Measurements from ENCODE around the gene INKA2. TPM values are rescaled to one million over a fixed set of nuclear protein-coding genes. Genes with fewer than 3 reads are reported as not detected.

INKA2 gene
- total RNA-seq, 1 experiment from 2014 or later = 0.54 TPM

- in situ Hi-C loops (cut with HindIII; ENCODE audit: low pct_unique_long_range_greater_than_20kb, low sequenced_read_pairs) (no loop called here), intact Hi-C loops (cut with micrococcal nuclease; ENCODE audit: unreplicated experiment) (no loop called here)
- Histone ChIP-seq H3K27ac (ENCODE audit: low read length) (no peak overlapping the region), H3K4me3 (ENCODE audit: low read depth in 2 of 2, low read length in 2 of 2) (no peak overlapping the region), H3K9me3 (ENCODE audit: control insufficient read depth, insufficient read depth, low read depth, low read length) (no peaks in the 10 kb centered on the region), H3K36me3 (ENCODE audit: control insufficient read depth, insufficient read depth, low read length) (no peaks in the 10 kb centered on the region), H3K4me1 (ENCODE audit: control insufficient read depth, insufficient read depth, low read length) (no peaks in the 10 kb centered on the region), H3K27me3 (ENCODE audit: control insufficient read depth, insufficient read depth, low read length) (no peaks in the 10 kb centered on the region)
- BruUV-seq (replicated peaks) = no TSS peak
- DNase-seq (ENCODE audit: low read depth, low spot score) = no peak
- no peak for ATAC-seq
- POLR2A ChIA-PET = no interaction called here
- TF ChIP-seq CTCF (IDR thresholded peaks at IDR 0.05) = no peak
- TF ChIP-seq REST (IDR thresholded peaks at IDR 0.05; ENCODE audit: insufficient read depth in 1 of 2, low read depth in 2 of 2, low read length in 1 of 2) = no peak
- TF ChIP-seq SIN3A (IDR thresholded peaks at IDR 0.05; ENCODE audit: borderline replicate concordance, insufficient read depth, low read depth, low read length) = no peak
- no peak for TF ChIP-seq POLR2AphosphoS5 (IDR thresholded peaks at IDR 0.05; ENCODE audit: low read depth, low read length)
- TF ChIP-seq TCF7L2 (IDR thresholded peaks at IDR 0.05; ENCODE audit: low read depth, low read length) = no peak
- CTCF ChIA-PET = no interaction called here
Measured at GRCh38 chr1:111729271-111729921, 9.8 kb downstream of the INKA2 start.

- H3K4me3 ChIP-seq (ENCODE audit: low read depth in 2 of 2, low read length in 2 of 2) = no peak overlapping the region
- H3K27me3 ChIP-seq (ENCODE audit: control insufficient read depth, insufficient read depth, low read length) = no peaks in the 10 kb centered on the region
- no peaks in the 10 kb centered on the region for H3K36me3 ChIP-seq (ENCODE audit: control insufficient read depth, insufficient read depth, low read length)
- intact Hi-C loops (cut with micrococcal nuclease; ENCODE audit: unreplicated experiment) = no loop called here
- CTCF ChIA-PET = no interaction called here
- POLR2A ChIA-PET = no interaction called here
- in situ Hi-C loops (cut with HindIII; ENCODE audit: low pct_unique_long_range_greater_than_20kb, low sequenced_read_pairs) = no loop called here
- TF ChIP-seq REST (IDR thresholded peaks at IDR 0.05; ENCODE audit: insufficient read depth in 1 of 2, low read depth in 2 of 2, low read length in 1 of 2) = no peak
- TF ChIP-seq POLR2AphosphoS5 (IDR thresholded peaks at IDR 0.05; ENCODE audit: low read depth, low read length) = no peak
- no peak for TF ChIP-seq CTCF (IDR thresholded peaks at IDR 0.05)
- TF ChIP-seq TCF7L2 (IDR thresholded peaks at IDR 0.05; ENCODE audit: low read depth, low read length) = no peak
- TF ChIP-seq SIN3A (IDR thresholded peaks at IDR 0.05; ENCODE audit: borderline replicate concordance, insufficient read depth, low read depth, low read length) = no peak
- no peak for ATAC-seq
- H3K9me3 ChIP-seq (ENCODE audit: control insufficient read depth, insufficient read depth, low read depth, low read length) = no peaks in the 10 kb centered on the region
- H3K27ac ChIP-seq (ENCODE audit: low read length) = no peak overlapping the region
- no TSS peak for BruUV-seq (replicated peaks)
- no peaks in the 10 kb centered on the region for H3K4me1 ChIP-seq (ENCODE audit: control insufficient read depth, insufficient read depth, low read length)
- no peak for DNase-seq (ENCODE audit: low read depth, low spot score)
Measured at GRCh38 chr1:111727056-111727455, 12.1 kb downstream of the INKA2 start.

Data from Panc1 (cell line).